SK-N-SH treated with all-trans-retinoic acid at 6 μM for 48 hours (cell line): ENCODE measurements around the gene IL6ST.
"Not testable (repeated sequence)": the region's sequence is repeated elsewhere in the genome, so short reads cannot be mapped to it uniquely, and the experiment has no call there.

Experiments
- ATAC-seq: fragments of 200-7000 bp; cut with Tn5 transposase; 3 replicates; pipeline ENCODE4 v1.9.1; 2020; ENCODE audit warnings: mild to moderate bottlenecking, moderate library complexity
- ARNTL ChIP-seq: fragments of 450-650 bp; formaldehyde crosslinking; IDR thresholded peaks from 2 replicates; pipeline ENCODE4 v1.5.0; 2020; ENCODE audit warnings: low read depth, mild to moderate bottlenecking, moderate library complexity, borderline replicate concordance
- BACH2 ChIP-seq: fragments of 250-450 bp; sonication (Bioruptor Pico); IDR thresholded peaks from 2 replicates; pipeline ENCODE4 v1.9.0; 2021; ENCODE audit warnings: mild to moderate bottlenecking, borderline replicate concordance
- CREB5 ChIP-seq: fragments of 250-450 bp; sonication (Bioruptor Pico); IDR thresholded peaks from 2 replicates; pipeline ENCODE4 v1.5.1; 2020; ENCODE audit warnings: low read depth, mild to moderate bottlenecking, moderate library complexity
- CSDC2 ChIP-seq: fragments of 250-450 bp; sonication (Bioruptor Pico); IDR thresholded peaks from 2 replicates; pipeline ENCODE4 v1.5.0; 2020; ENCODE audit warnings: mild to moderate bottlenecking, moderate library complexity
- ESRRG ChIP-seq: fragments of 250-450 bp; sonication (Bioruptor Pico); IDR thresholded peaks from 2 replicates; pipeline ENCODE4 v1.6.1; 2021; ENCODE audit warnings: mild to moderate bottlenecking
- ISL1 ChIP-seq: fragments of 250-450 bp; sonication (Bioruptor Pico); IDR thresholded peaks from 2 replicates; pipeline ENCODE4 v2.1.2; 2022; ENCODE audit warnings: mild to moderate bottlenecking, moderate library complexity
- PATZ1 ChIP-seq: fragments of 250-450 bp; sonication (Bioruptor Pico); IDR thresholded peaks from 2 replicates; pipeline ENCODE4 v1.8.0; 2020; ENCODE audit warnings: mild to moderate bottlenecking, moderate library complexity, borderline replicate concordance
- POU6F1 ChIP-seq: fragments of 250-450 bp; sonication (Bioruptor Pico); IDR thresholded peaks from 2 replicates; pipeline ENCODE4 v1.8.0; 2021; ENCODE audit warnings: low read depth, mild to moderate bottlenecking, moderate library complexity, borderline replicate concordance
- PPARA ChIP-seq: fragments of 250-450 bp; sonication (Bioruptor Pico); IDR thresholded peaks from 2 replicates; pipeline ENCODE4 v1.5.0; 2020; ENCODE audit warnings: mild to moderate bottlenecking, borderline replicate concordance
- RARB ChIP-seq: fragments of 250-450 bp; sonication (Bioruptor Pico); IDR thresholded peaks from 2 replicates; pipeline ENCODE4 v1.8.0; 2021; ENCODE audit warnings: mild to moderate bottlenecking, moderate library complexity
- TCF4 ChIP-seq: fragments of 250-450 bp; sonication (Bioruptor Pico); IDR thresholded peaks from 2 replicates; pipeline ENCODE4 v1.8.0; 2021; ENCODE audit warnings: mild to moderate bottlenecking, moderate library complexity, borderline replicate concordance
- TOX ChIP-seq: fragments of 250-450 bp; sonication (Bioruptor Pico); IDR thresholded peaks from 2 replicates; pipeline ENCODE4 v1.8.0; 2021; ENCODE audit warnings: mild to moderate bottlenecking, moderate library complexity, borderline replicate concordance
- TSHZ2 ChIP-seq: fragments of 250-450 bp; sonication (Bioruptor Pico); IDR thresholded peaks from 2 replicates; pipeline ENCODE4 v1.5.0; 2020; ENCODE audit warnings: mild to moderate bottlenecking, moderate library complexity
- ZC3H10 ChIP-seq: fragments of 250-450 bp; sonication (Bioruptor Pico); IDR thresholded peaks from 2 replicates; pipeline ENCODE4 v1.5.1; 2021; ENCODE audit warnings: mild to moderate bottlenecking, moderate library complexity
- ZFP3 ChIP-seq: fragments of 250-450 bp; sonication (Bioruptor Pico); IDR thresholded peaks from 2 replicates; pipeline ENCODE4 v1.5.0; 2020; ENCODE audit warnings: mild to moderate bottlenecking, moderate library complexity
- ZFP30 ChIP-seq: fragments of 450-650 bp; formaldehyde crosslinking; IDR thresholded peaks from 2 replicates; pipeline ENCODE4 v1.5.0; 2022; ENCODE audit warnings: mild to moderate bottlenecking, moderate library complexity
- ZNF565 ChIP-seq: fragments of 450-650 bp; formaldehyde crosslinking; conservative IDR thresholded peaks from 2 replicates; pipeline ENCODE4 v1.5.0; 2020; ENCODE audit warnings: low read depth, mild to moderate bottlenecking, moderate library complexity
- ZNF8 ChIP-seq: fragments of 450-650 bp; formaldehyde crosslinking; IDR thresholded peaks from 2 replicates; pipeline ENCODE4 v1.5.0; 2020; ENCODE audit warnings: mild to moderate bottlenecking, moderate library complexity
- TF ChIP-seq, protein P1 (sequence below): fragments of 250-450 bp; sonication (Bioruptor Pico); IDR thresholded peaks from 2 replicates; pipeline ENCODE4 v1.5.1; 2021; ENCODE audit warnings: mild to moderate bottlenecking, moderate library complexity

IL6ST gene

DNA sequence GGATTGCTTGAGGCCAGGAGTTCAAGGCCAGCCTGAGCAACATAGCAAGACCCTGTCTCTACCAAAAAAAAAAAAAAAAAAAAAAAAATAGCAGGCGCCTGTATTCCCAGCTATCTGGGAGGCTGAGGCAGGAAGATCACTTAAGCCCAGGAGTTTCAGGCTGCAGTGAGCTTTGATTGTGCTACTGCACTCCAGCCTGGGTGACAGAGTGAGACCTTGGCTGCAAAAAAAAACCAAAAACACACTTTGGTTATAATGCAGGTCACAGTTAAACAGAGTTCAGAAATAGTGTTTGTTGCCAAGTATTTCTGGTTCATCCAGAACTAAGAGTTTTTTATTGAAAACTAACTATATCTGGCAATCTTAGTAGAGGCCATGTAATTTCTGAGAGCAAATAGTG, 24.1 kb upstream of the IL6ST start:
- no peak for ATAC-seq
- no peak for TF ChIP-seq PPARA (CRISPR knock-in tag)
- TF ChIP-seq ZFP3 = no peak
- no peak for TF ChIP-seq ZNF8
- TF ChIP-seq, protein P1, sequence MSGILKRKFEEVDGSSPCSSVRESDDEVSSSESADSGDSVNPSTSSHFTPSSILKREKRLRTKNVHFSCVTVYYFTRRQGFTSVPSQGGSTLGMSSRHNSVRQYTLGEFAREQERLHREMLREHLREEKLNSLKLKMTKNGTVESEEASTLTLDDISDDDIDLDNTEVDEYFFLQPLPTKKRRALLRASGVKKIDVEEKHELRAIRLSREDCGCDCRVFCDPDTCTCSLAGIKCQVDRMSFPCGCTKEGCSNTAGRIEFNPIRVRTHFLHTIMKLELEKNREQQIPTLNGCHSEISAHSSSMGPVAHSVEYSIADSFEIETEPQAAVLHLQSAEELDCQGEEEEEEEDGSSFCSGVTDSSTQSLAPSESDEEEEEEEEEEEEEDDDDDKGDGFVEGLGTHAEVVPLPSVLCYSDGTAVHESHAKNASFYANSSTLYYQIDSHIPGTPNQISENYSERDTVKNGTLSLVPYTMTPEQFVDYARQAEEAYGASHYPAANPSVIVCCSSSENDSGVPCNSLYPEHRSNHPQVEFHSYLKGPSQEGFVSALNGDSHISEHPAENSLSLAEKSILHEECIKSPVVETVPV (CRISPR knock-in tag) = no peak
- no peak for TF ChIP-seq RARB (CRISPR knock-in tag)
- TF ChIP-seq ARNTL (CRISPR knock-in tag) = no peak
- TF ChIP-seq TOX (CRISPR knock-in tag) = no peak
- no peak for TF ChIP-seq BACH2 (CRISPR knock-in tag)
- no peak for TF ChIP-seq CSDC2
- no peak for TF ChIP-seq ZNF565 (CRISPR knock-in tag)
- no peak for TF ChIP-seq ZFP30 (CRISPR knock-in tag)
- TF ChIP-seq ESRRG = no peak
- TF ChIP-seq PATZ1 (CRISPR knock-in tag) = no peak
- TF ChIP-seq ZC3H10 (CRISPR knock-in tag) = no peak
- no peak for TF ChIP-seq TSHZ2 (CRISPR knock-in tag)
- no peak for TF ChIP-seq TCF4
- TF ChIP-seq POU6F1 (CRISPR knock-in tag) = no peak
- no peak for TF ChIP-seq CREB5 (CRISPR knock-in tag)
- TF ChIP-seq ISL1 (CRISPR knock-in tag) = no peak

- not testable (repeated sequence) for ATAC-seq
These were observed 19.9 kb upstream of the IL6ST start for GRCh38 chr5:56014701-56015100.

DNA sequence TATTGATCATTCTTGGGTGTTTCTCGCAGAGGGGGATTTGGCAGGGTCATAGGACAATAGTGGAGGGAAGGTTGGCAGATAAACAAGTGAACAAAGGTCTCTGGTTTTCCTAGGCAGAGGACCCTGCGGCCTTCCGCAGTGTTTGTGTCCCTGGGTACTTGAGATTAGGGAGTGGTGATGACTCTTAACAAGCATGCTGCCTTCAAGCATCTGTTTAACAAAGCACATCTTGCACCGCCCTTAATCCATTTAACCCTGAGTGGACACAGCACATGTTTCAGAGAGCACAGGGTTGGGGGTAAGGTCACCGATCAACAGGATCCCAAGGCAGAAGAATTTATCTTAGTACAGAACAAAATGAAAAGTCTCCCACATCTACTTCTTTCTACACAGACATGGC, 19.2 kb upstream of the IL6ST start:
- ATAC-seq = not testable (repeated sequence)

GRCh38 chr5:56012281-56012963, 17.7 kb upstream of the IL6ST start:
- no peak for TF ChIP-seq TSHZ2 (CRISPR knock-in tag)
- ATAC-seq = peak; percentile 94
